Measurements from ENCODE around the gene PICALM.

DNA sequence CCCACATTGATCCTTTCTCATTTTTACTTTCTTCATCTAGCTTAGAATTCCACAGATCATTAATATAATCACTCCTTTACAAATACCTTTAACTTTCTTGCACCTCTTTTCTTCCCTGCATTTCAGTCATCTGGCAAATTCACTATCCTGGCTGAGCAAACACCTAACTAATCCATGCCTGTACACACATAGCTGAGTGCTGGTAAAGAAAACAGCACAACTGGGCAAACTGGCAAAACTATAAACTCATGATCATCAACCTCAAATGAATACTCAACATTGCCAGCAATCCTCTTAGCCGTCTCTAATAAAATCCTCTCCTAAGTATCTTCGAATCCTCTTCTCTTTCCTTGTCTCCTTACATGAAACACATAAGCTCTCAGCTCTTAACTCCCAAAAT, 52.4 kb downstream of the PICALM start:
- TF ChIP-seq ZFP91 (CRISPR knock-in tag; IDR thresholded peaks at IDR 0.05), result no peak
- no peak for TF ChIP-seq THRB (CRISPR knock-in tag; conservative IDR thresholded peaks at IDR 0.05)
- TF ChIP-seq ZNF140 (CRISPR knock-in tag; IDR thresholded peaks at IDR 0.05), result no peak
- TF ChIP-seq TAF1 (IDR thresholded peaks at IDR 0.05; ENCODE audit: control insufficient read depth, extremely low read depth, insufficient read depth, low read length, severe bottlenecking), result no peak
- no peak for TF ChIP-seq FOXP1 (CRISPR knock-in tag; IDR thresholded peaks at IDR 0.05)
- no peak for TF ChIP-seq CBX2 (IDR thresholded peaks at IDR 0.05; ENCODE audit: insufficient read depth, low read length, poor library complexity, severe bottlenecking)

All from K562 (cell line).